Stimulated activated CD8-positive, alpha-beta memory T cell treated with anti-CD3 and anti-CD28 coated beads, Interleukin-4, amount 100 ng/mL, for 48 hours (primary cell): ENCODE measurements around the gene PTGES.

ENCODE experiments used
- DNase-seq: peaks from one replicate; pipeline ENCODE4 v3.0.0-alpha.2; 2020

PTGES gene

DNA sequence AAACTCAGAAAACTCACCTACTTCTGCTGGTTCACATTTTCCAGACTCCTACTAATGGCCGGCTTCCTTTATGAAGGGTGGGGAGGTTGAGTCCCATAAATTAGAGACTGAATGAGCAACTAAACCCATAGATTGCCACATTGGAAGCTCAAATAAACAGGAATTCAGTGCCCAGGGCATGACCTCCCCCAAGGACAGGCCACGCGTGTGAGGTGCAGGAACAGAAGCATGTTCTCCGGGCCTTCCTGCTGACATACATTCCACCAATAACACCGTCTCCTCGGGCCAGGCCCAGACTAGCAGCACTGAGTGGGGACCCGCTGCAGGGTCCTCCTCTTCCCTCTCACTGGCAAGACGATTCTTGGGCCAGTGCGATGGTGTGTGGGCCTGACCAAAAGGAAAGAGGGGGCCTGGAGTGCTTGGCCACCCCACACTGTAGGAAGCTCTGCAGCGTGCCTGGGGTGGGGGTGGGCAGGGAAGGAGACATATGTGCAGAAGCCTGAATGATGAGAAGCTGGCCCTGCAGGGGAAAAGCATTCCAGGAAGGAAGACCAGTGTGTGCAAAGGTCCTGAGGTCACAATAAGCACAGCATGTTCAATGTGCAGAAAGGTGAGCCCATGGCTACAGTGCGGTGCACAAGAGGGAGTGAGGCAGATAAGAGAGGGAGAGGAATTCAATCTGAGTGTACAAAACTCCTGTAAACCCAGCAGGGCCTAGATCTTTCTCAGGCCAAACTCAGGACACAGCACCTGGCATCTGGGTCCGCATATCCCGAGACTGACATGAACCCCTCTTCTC lies 12.0 kb downstream of the PTGES start:
- DNase-seq: no peak

- no peak for DNase-seq
Observed at GRCh38 chr9:129740174-129740573, 12.7 kb downstream of the PTGES start.

- DNase-seq: no peak
Observed at GRCh38 chr9:129739432-129739831, 13.4 kb downstream of the PTGES start.

DNA sequence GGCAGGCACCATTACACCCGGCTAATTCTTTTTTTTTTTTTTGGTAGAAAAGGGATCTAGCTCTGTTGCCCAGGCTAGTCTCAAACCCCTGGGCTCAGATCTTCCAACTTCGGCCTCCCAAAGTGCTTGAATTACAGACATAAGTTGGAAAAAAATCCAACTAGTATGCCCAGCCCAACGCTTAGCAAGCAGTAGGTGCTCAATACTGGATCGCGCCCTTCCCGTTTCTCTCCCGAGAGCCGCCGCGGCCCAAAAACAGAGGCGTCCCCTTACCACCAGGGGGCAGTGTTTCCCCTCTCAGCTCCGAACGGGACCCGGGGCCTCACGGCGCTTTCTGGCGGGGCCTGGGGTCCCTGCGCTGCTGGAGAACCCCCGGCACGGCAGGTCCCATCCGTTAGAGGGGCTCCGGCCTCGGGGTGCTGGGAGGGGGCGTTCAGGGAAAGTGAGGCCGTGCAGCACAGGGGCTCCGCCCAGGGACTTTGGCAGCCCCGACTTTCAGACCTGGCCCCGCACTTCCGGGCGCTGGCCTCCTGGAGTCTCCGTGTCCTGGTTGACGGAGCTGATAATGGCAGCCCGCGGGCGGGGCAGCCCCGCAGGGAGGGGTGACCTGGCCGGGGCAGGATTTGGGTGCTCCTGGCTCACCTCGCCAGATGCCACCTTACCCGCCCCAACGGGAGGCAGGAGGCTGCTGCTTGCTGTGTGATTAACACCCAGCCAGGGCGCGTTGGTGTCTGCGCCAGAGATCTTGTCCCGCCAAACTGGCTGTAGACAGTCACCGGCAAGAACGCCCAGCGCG lies 15.2 kb downstream of the PTGES start:
- DNase-seq: peak; percentile 95

DNA sequence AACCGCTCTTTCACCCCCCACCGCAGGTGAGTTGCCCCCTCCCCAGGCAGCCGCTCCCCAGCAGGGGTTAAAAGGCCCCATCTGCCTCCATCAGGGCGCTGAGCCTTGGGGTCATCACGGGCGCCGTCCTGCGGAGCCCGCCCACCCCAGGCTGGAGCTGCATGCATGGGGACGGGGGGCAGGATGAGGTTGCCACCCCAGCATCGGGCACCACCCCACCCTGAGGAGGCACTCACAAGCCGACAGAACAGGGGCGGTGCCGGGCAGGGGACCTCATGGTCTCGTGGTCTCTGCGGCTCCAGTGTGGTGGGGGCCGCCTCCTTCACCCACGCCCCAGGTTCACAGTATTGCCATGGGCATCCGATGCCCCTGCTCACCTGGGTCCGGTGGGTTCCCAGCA lies 16.5 kb downstream of the PTGES start:
- DNase-seq: no peak

DNA sequence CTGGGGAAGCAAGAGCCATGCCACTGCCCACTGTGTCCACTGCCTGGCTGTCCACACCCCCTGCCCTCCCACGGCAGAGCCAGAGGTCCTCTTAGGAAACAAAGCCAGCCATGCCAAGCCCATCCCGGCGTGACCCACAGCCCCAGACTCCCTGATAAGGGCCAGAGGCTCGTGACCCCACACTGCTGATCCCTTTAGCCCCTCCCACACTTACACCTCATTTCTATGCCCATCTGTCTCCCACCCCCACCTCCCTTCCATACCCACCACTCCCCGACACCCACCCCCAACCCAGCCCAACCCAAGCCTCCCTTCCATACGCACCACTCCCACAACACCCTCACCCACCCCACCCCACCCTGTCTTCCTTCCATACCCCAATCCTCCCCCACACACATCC lies 17.3 kb downstream of the PTGES start:
- no peak for DNase-seq

DNA sequence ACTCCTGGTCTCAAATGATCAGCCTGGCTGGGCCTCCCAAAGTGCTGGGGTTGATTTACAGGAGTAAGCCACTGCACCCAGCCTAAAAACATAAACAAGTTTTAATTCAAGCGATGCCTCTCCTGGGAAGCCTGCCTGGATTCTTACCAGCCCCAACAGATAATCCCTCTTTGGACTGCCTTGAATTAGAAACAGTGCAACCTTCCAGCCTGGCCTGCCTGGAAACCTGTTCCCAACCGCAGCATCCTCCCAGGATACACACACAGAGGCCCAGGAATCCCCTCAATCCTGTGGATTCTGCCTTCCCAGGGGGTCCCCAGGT lies 19.2 kb downstream of the PTGES start:
- no peak for DNase-seq

GRCh38 chr9:129732946-129733631 lies 19.8 kb downstream of the PTGES start:
- DNase-seq: no peak

DNA sequence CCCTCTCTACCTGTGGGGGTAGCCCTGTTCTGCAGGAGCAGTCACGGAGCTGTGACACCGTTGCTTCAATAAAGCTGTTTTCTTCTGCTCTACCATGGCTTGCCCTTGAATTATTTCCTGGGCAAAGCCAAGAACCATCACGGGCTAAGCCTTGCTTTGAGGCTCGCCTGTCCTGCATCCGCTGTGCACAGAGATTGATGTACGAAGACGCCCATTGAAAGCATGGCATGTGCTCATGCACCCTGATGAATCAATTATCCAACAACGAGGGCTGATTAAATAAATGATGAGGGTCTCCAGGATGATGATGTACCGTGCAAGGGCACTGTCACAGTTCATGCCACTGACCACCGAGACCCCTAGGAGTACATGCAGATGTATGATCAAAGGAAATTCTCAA lies 20.7 kb downstream of the PTGES start:
- DNase-seq: no peak

GRCh38 chr9:129731477-129732085 lies 21.3 kb downstream of the PTGES start:
- DNase-seq: no peak

- DNase-seq: no peak
Observed at GRCh38 chr9:129728744-129729143, 24.1 kb downstream of the PTGES start.

DNA sequence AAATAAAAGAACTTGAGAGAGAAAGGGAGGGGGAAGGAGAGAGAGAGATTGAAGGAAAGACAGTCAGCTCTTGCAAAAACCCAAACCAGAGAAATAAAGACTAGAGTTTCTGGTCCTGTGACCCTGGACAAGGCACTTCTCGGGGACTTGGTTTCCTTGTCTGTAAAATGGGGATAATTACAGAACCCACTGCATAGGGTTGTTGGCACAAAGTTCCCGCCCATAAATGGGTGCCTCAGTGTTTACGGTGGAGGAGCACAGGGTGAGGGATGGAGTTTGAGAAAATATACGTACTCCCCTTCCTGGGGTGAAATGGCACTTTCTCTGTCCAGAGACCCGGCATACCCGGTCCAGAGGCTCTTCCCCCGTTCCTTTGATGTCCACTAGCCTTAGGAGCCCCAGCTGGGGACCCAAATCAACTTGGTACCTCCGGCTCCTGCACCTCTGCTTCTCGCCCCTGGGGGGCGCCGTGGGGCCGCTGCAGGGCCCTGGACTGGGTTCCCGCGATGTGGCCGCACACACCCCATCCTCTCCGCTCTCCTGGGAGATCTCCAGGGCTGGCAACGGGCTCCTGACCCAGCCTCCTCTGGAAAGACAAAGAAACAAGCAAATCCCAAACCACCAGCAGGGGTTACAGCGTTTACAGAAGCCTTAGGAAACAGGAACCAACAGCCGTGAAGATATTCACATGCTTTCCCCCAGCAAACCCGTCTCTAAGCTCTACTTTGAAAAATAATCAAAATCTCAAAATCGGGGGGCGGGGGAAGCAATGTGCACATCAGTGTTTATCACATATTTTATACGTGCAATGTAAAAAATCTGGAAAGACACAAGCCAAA lies 26.3 kb downstream of the PTGES start:
- DNase-seq: peak; percentile 82

DNA sequence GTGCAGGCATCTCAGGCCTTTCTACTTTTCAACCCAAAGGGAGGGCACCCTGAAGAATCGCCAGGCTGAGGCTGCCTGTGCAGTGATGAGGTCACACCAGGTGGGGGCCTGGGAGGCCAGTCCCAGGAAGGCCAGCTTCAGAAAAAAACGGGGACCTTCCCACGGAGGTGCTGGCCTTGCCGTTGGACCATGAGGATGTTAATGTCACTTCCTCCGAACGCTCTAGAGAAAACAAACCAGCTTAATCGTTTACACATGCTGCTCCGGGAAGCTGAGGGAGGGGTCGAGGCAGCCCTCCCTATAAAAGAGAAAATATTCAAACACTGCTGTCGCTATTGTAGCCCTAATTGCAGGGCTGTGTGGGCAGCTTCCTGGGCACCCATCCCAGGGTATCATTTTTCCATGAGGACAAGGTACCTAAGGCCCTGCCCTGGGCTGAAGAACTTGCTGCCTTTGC lies 27.0 kb downstream of the PTGES start:
- DNase-seq: no peak

DNA sequence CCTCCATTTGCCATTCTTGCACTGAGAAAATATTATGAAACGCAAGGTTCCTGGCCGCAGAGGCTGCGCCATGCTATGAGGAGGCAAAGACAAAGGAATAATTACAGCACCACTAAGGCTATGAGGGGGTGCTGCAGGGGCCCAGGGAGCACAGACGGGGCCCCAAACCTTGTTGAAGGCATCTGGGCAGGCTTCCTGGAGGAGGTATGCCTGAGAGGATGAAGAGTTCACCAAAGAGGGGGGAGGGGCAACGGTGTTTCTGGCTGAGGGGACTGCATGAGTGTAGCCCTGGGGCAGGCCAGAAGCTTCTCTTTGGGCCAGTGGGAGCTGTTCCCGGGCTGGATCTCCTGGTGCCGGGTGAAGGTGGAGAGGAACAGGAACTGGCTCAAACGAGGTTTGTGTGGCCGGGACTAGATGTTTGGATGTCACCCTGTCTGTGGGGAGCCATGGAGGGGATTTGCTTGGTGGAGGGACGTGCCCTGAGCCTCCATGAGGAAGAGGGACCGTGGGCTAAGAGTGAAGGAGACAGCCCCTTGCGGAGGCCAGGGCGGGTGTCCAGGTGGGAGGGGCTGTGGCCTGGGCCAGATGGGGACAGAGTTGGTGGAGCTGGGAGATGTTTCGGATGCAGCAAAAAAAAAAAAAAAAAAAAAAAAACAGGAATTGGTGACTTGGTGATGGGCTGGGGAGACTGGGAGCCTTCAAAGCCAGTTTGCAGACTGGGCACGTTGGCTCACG lies 28.2 kb downstream of the PTGES start:
- no peak for DNase-seq

- no peak for DNase-seq
Observed at GRCh38 chr9:129722913-129723312, 29.9 kb downstream of the PTGES start.

GRCh38 chr9:129720865-129721545 lies 31.8 kb downstream of the PTGES start:
- DNase-seq: no peak

DNA sequence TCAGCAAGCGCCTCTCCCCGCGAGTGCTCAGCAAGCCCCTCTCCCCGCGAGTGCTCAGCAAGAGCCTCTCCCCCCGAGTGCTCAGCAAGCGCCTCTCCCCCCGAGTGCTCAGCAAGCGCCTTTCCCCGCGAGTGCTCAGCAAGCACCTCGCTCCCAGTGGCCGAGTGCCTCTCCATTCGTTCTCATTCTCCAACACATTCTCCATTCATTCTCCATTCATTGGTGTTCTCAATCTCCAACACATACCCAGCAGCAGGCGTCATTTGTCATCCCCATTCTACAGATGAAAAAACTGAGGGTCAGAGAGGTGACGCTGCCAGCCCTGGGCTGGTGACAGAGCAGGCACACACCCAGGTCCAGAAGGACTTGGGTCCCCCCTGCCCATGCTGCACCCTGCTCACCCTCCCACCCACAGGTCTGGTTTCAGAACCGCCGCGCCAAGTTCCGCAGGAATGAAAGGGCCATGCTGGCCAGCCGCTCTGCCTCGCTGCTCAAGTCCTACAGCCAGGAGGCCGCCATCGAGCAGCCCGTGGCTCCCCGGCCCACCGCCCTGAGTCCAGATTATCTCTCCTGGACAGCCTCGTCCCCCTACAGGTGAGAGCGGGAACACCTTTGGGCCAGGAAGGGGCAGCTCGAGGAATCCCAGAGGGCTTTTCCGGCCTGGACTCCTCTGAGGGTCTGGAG lies 32.5 kb downstream of the PTGES start:
- no peak for DNase-seq

GRCh38 chr9:129719135-129719534 lies 33.7 kb downstream of the PTGES start:
- DNase-seq: no peak

DNA sequence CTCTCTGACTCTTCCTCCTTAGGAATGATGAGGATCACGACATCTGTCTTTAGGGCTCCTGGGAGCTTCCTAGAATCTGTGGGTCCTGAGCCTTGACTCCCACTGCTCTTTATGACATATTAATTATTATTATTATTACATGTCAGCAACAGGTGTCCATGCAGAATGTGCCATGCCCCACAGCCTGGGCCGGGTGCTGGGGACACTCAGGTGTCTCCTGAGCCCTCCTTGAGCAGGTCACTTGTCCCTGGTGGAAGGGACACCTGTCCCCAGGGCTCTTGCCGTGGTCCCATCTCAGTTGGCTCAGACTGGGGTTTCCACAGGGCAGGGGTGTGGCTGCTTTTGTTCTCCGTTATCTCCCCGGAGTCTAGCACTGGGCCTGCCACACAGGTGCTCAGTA lies 34.2 kb downstream of the PTGES start:
- DNase-seq: no peak

DNA sequence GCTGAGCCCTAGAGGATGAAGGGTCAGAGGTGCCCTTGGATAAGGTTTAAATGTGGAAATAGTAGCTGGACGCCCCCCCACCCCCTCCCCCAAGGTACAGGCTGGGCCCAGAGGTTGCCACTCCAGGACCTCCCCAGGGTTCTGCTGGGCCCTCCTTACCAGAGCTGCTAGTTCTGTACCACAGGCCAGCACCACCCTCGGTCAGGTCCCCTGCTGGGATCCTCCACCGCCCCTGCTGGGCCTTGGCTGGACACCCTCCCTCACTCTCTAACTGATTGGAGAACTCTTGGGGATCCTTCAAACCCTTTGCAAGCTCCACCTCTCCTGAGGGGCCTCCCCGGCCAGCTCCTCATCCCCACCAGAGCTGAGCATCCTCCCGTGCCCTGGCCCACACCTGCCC lies 34.9 kb downstream of the PTGES start:
- no peak for DNase-seq
